OCI-LY3 (cell line): Measurements from ENCODE around the gene ZNF516.

Experiments used
- H2AFZ ChIP-seq: fragments of 200-600, 300-600 bp; shearing (Covaris generic); 2 replicates; pipeline ENCODE4 v1.6.0; 2014; ENCODE audit warnings: antibody characterized with exemption, low read depth, low read length
- H3K27ac ChIP-seq: fragments of 200-600, 300-600 bp; sonication (generic); 2 replicates; pipeline ENCODE4 v1.5.1; 2014; ENCODE audit warnings: mild to moderate bottlenecking, low read length, moderate library complexity, mixed read lengths
- H3K27me3 ChIP-seq: fragments of 200-600, 300-600 bp; sonication (generic); 2 replicates; pipeline ENCODE4 v1.6.1; 2014; ENCODE audit warnings: low read depth, low read length, mixed read lengths
- H3K36me3 ChIP-seq: fragments of 200-600, 300-600 bp; sonication (generic); replicated peaks from 2 replicates; pipeline ENCODE3; 2014; ENCODE audit warnings: low read depth, low read length, mixed read lengths
- H3K4me1 ChIP-seq: fragments of 300-600, 200-600 bp; sonication (generic); 2 replicates; pipeline ENCODE4 v1.6.1; 2014; ENCODE audit warnings: low read length, mixed read lengths
- H3K4me2 ChIP-seq: fragments of 200-600, 300-600 bp; sonication (generic); 2 replicates; pipeline ENCODE4 v1.6.1; 2014; ENCODE audit warnings: low read length, mixed read lengths
- H3K4me3 ChIP-seq: fragments of 300-600, 200-600 bp; sonication (generic); 2 replicates; pipeline ENCODE4 v1.5.1; 2014; ENCODE audit warnings: antibody characterized with exemption, mild to moderate bottlenecking, low read length, moderate library complexity
- H3K79me2 ChIP-seq: fragments of 300-600, 200-600 bp; shearing (Covaris generic); 2 replicates; pipeline ENCODE4 v1.6.1; 2014; ENCODE audit warnings: mild to moderate bottlenecking, low read length, mixed read lengths
- H3K9ac ChIP-seq: fragments of 300-600, 200-600 bp; shearing (Covaris generic); 2 replicates; pipeline ENCODE4 v1.6.0; 2014; ENCODE audit warnings: mild to moderate bottlenecking, low read length, moderate library complexity
- H3K9me3 ChIP-seq: fragments of 200-600, 300-600 bp; shearing (Covaris generic); 2 replicates; pipeline ENCODE4 v1.6.1; 2014; ENCODE audit warnings: low read length, mixed read lengths; ENCODE audit not compliant: insufficient read depth
- H4K20me1 ChIP-seq: fragments of 200-600, 300-600 bp; sonication (generic); 2 replicates; pipeline ENCODE4 v1.6.1; 2016; ENCODE audit warnings: low read length, mixed read lengths; ENCODE audit not compliant: insufficient read depth
- CTCF ChIP-seq: fragments of 200-600, 300-600 bp; sonication (generic); IDR thresholded peaks from 2 replicates; pipeline ENCODE4 v1.5.1; 2014; ENCODE audit warnings: antibody characterized with exemption, low read length, low read depth
- EZH2phosphoT487 ChIP-seq: fragments of 200-600 bp; shearing (Covaris generic); IDR thresholded peaks from 2 replicates; pipeline ENCODE4 v1.6.1; 2018; ENCODE audit warnings: antibody characterized with exemption, mixed run types, low read depth

Gene ZNF516

GRCh38 chr18:76506395-76506794 lies 11.4 kb upstream of the ZNF516 start:
- no peak overlapping the region for H2AFZ ChIP-seq
- H3K9ac ChIP-seq = no peak overlapping the region
- peaks cover 6% of the 10 kb centered on the region; the same call in 1 of the 2 replicates for H3K27me3 ChIP-seq
- no peak overlapping the region for H3K27ac ChIP-seq
- H3K79me2 ChIP-seq = no peaks in the 10 kb centered on the region
- no peaks in the 10 kb centered on the region for H3K4me1 ChIP-seq
- H3K4me2 ChIP-seq = no peak overlapping the region
- H3K36me3 ChIP-seq = peaks cover 3% of the 10 kb centered on the region
- no peak overlapping the region for H3K4me3 ChIP-seq
- TF ChIP-seq CTCF (no peak), EZH2phosphoT487 (no peak)
- 0 out of 2 replicates have a peak, but pooled peaks cover 3% of the 10 kb centered on the region for H3K9me3 ChIP-seq
- no peaks in the 10 kb centered on the region for H4K20me1 ChIP-seq

GRCh38 chr18:76505614-76506013 lies 10.6 kb upstream of the ZNF516 start:
- TF ChIP-seq EZH2phosphoT487 (no peak), CTCF (no peak)
- H3K36me3 ChIP-seq = peaks cover 3% of the 10 kb centered on the region
- no peak overlapping the region for H2AFZ ChIP-seq

GRCh38 chr18:76504749-76505148 lies 9.7 kb upstream of the ZNF516 start:
- peaks cover 6% of the 10 kb centered on the region; the same call in 1 of the 2 replicates for H3K9me3 ChIP-seq
- H3K79me2 ChIP-seq = no peaks in the 10 kb centered on the region
- peaks cover 6% of the 10 kb centered on the region; the same call in 1 of the 2 replicates for H3K27me3 ChIP-seq
- no peak for TF ChIP-seq EZH2phosphoT487
- no peak for TF ChIP-seq CTCF
- no peak overlapping the region for H3K4me2 ChIP-seq
- no peak overlapping the region for H3K9ac ChIP-seq
- peaks cover 8% of the 10 kb centered on the region for H3K4me1 ChIP-seq
- H2AFZ ChIP-seq = no peak overlapping the region
- no peak overlapping the region for H3K4me3 ChIP-seq
- no peaks in the 10 kb centered on the region for H4K20me1 ChIP-seq
- H3K36me3 ChIP-seq = peaks cover 3% of the 10 kb centered on the region
- no peak overlapping the region for H3K27ac ChIP-seq

More at GRCh38 chr18:76505614-76506013, 10.6 kb upstream of the ZNF516 start:
- no peak overlapping the region for H3K4me3 ChIP-seq
- H3K27ac ChIP-seq = no peak overlapping the region
- H3K27me3 ChIP-seq = peaks cover 6% of the 10 kb centered on the region; the same call in 1 of the 2 replicates
- H3K79me2 ChIP-seq = no peaks in the 10 kb centered on the region
- no peak overlapping the region for H3K9ac ChIP-seq
- peaks cover 3% of the 10 kb centered on the region; the same call in 1 of the 2 replicates for H3K9me3 ChIP-seq
- H3K4me1 ChIP-seq = no peaks in the 10 kb centered on the region
- no peaks in the 10 kb centered on the region for H4K20me1 ChIP-seq
- H3K4me2 ChIP-seq = no peak overlapping the region

- Histone ChIP-seq H3K9me3 (peaks cover 15% of the 10 kb centered on the region; the same call in 1 of the 2 replicates), H3K27me3 (peaks cover 6% of the 10 kb centered on the region; the same call in 1 of the 2 replicates), H3K36me3 (peaks cover 10% of the 10 kb centered on the region), H4K20me1 (no peaks in the 10 kb centered on the region), H3K4me2 (no peak overlapping the region), H3K4me1 (peaks cover 17% of the 10 kb centered on the region), H3K79me2 (no peaks in the 10 kb centered on the region), H3K27ac (no peak overlapping the region), H3K9ac (no peak overlapping the region), H2AFZ (no peak overlapping the region), H3K4me3 (no peak overlapping the region)
- TF ChIP-seq EZH2phosphoT487 = no peak
- TF ChIP-seq CTCF = no peak
These were observed 8.8 kb upstream of the ZNF516 start for GRCh38 chr18:76503649-76504386.
